ENCODE measurements around the gene PDCD5.

GRCh38 chr19:32598022-32598421 is 17.0 kb downstream of the PDCD5 start:
- TF ChIP-seq CTCF (IDR thresholded peaks at IDR 0.05) (no peak), POLR2A (IDR thresholded peaks at IDR 0.05) (no peak)

Data from uterus (tissue), 2 donors.